HCT116 (cell line): ENCODE measurements around the gene LCN10. TPM values are rescaled to one million over a fixed set of nuclear protein-coding genes. Genes with fewer than 3 reads are reported as not detected.

Experiments
- ATAC-seq: fragments of 200-7000 bp; cut with Tn5 transposase; 2 replicates; pipeline ENCODE4 v1.9.1; 2020; ENCODE audit warnings: mild to moderate bottlenecking, moderate library complexity
- BruUV-seq: library from RNA; stranded (reverse); fragments of 400-500 nt; replicated peaks from 2 replicates; lab custom pipeline; 2021; lab: Mats Ljungman, UMichigan
- CTCF ChIA-PET: fragments of 300-600 bp; sonication (Branson Sonifier 250); formaldehyde crosslinking; loops from one replicate; lab custom pipeline; 2021; ENCODE audit warnings: antibody characterized with exemption; lab: Charles Lee
- POLR2A ChIA-PET: fragments of 300-600, 350-600 bp; sonication (Branson Sonifier 250); formaldehyde crosslinking; loops from one replicate; lab custom pipeline; 2021; ENCODE audit warnings: antibody characterized with exemption; lab: Charles Lee
- RAD21 ChIA-PET, 2 experiments: fragments of 300-600 bp; sonication (Branson Sonifier 250); formaldehyde crosslinking; loops; one replicate each; lab custom pipeline; 2023; ENCODE audit warnings: low total read pairs in 2 of 2; ENCODE audit not compliant: uncharacterized antibody in 2 of 2, unreplicated experiment in 2 of 2, low non-redundant PET in 1 of 2; lab: Charles Lee
- DNase-seq: peaks from one replicate; pipeline ENCODE4 v3.0.0-alpha.2; 2010; ENCODE audit warnings: low read depth, low spot score
- H2AFZ ChIP-seq: fragments of 200-600 bp; shearing (Covaris generic), sonication (generic); 2 replicates; pipeline ENCODE4 v1.6.1; 2017; ENCODE audit warnings: low read depth, mixed run types, mixed read lengths, antibody characterized with exemption, low read length; ENCODE audit not compliant: poor library complexity, severe bottlenecking
- H3K27ac ChIP-seq: 2 replicates; pipeline ENCODE4 v1.5.1; 2012; ENCODE audit warnings: low read depth, low read length
- H3K27me3 ChIP-seq: fragments of 200-600 bp; sonication (generic); 2 replicates; pipeline ENCODE4 v1.6.1; 2016; ENCODE audit warnings: mixed run types, low read length, mixed read lengths; ENCODE audit not compliant: insufficient read depth
- H3K36me3 ChIP-seq, 2 experiments: fragments of 200-500 bp in 1 of 2; fragments of 200-600 bp in 1 of 2; sonication (Bioruptor generic) in 1 of 2; sonication (generic) in 1 of 2; 2 replicates each; pipeline versions ENCODE4 v1.5.1 to v1.6.1; 2014 to 2016; ENCODE audit warnings: low read length in 2 of 2, inconsistent platforms in 1 of 2, mixed read lengths in 1 of 2, mixed run types in 1 of 2; ENCODE audit not compliant: insufficient read depth in 2 of 2, control insufficient read depth in 1 of 2
- H3K4me1 ChIP-seq, 2 experiments: fragments of 200-600 bp in 1 of 2; sonication (generic) in 1 of 2; 2 replicates each; pipeline versions ENCODE4 v1.5.1 to v1.6.1; 2012 to 2017; ENCODE audit warnings: low read length in 2 of 2, inconsistent platforms in 1 of 2, mild to moderate bottlenecking in 1 of 2, mixed read lengths in 1 of 2, mixed run types in 1 of 2, moderate library complexity in 1 of 2; ENCODE audit not compliant: insufficient read depth in 2 of 2, control insufficient read depth in 1 of 2
- H3K4me2 ChIP-seq: fragments of 200-600 bp; sonication (generic); 2 replicates; pipeline ENCODE4 v1.6.1; 2017; ENCODE audit warnings: mixed run types, low read length, mixed read lengths
- H3K4me3 ChIP-seq, 2 experiments: fragments of 200-600 bp in 1 of 2; sonication (generic) in 1 of 2; replicated peaks in 1 of 2; 2 replicates each; pipeline ENCODE4 v1.5.1; 2011 to 2016; ENCODE audit warnings: low read length in 2 of 2, control low read depth in 1 of 2, low read depth in 1 of 2, mild to moderate bottlenecking in 1 of 2, mixed read lengths in 1 of 2, mixed run types in 1 of 2
- H3K79me2 ChIP-seq: fragments of 200-600 bp; sonication (generic); 2 replicates; pipeline ENCODE4 v1.6.1; 2017; ENCODE audit warnings: mild to moderate bottlenecking, mixed run types, low read length, moderate library complexity, mixed read lengths; ENCODE audit not compliant: insufficient read depth
- H3K9ac ChIP-seq: fragments of 200-600 bp; sonication (generic); 2 replicates; pipeline ENCODE4 v1.6.1; 2016; ENCODE audit warnings: low read length, mixed read lengths
- H3K9me2 ChIP-seq: fragments of 200-600 bp; sonication (generic), shearing (Covaris generic); 2 replicates; pipeline ENCODE4 v1.6.1; 2017; ENCODE audit warnings: mixed run types, mild to moderate bottlenecking, moderate library complexity; ENCODE audit not compliant: insufficient read depth
- H3K9me3 ChIP-seq, 2 experiments: fragments of 200-500 bp in 1 of 2; fragments of 200-600 bp in 1 of 2; sonication (Bioruptor generic) in 1 of 2; sonication (generic) in 1 of 2; 2 replicates each; pipeline ENCODE4 v1.6.1; 2014 to 2017; ENCODE audit warnings: low read length in 2 of 2, mixed read lengths in 2 of 2, inconsistent platforms in 1 of 2, low read depth in 1 of 2, mild to moderate bottlenecking in 1 of 2, mixed run types in 1 of 2, moderate library complexity in 1 of 2; ENCODE audit not compliant: control insufficient read depth in 1 of 2, insufficient read depth in 1 of 2
- H4K20me1 ChIP-seq: fragments of 200-600 bp; sonication (generic), shearing (Covaris generic); 2 replicates; pipeline ENCODE4 v1.6.1; 2017; ENCODE audit warnings: mixed run types, mild to moderate bottlenecking, moderate library complexity; ENCODE audit not compliant: insufficient read depth
- SIN3A ChIP-seq: IDR thresholded peaks from 2 replicates; pipeline ENCODE4 v1.6.1; 2012; ENCODE audit warnings: low read depth
- intact Hi-C: fragments of 100-400 bp; cut with micrococcal nuclease; formaldehyde crosslinking; loops from 2 replicates; pipeline ENCODE4 v1.10.0; 2022
- microRNA-seq: library from miRNA; unstranded; fragments of <30 nt; microRNA quantifications from one replicate; pipeline ENCODE4, GENCODE V29; 2016; ENCODE audit warnings: borderline number of aligned reads
- total RNA-seq: library from RNA; stranded (reverse); gene quantifications from one replicate; pipeline ENCODE4 v1.2.1, GENCODE V29; 2021; ENCODE audit not compliant: unreplicated experiment

The LCN10 gene
- total RNA-seq, 1 experiment from 2014 or later: not detected

DNA sequence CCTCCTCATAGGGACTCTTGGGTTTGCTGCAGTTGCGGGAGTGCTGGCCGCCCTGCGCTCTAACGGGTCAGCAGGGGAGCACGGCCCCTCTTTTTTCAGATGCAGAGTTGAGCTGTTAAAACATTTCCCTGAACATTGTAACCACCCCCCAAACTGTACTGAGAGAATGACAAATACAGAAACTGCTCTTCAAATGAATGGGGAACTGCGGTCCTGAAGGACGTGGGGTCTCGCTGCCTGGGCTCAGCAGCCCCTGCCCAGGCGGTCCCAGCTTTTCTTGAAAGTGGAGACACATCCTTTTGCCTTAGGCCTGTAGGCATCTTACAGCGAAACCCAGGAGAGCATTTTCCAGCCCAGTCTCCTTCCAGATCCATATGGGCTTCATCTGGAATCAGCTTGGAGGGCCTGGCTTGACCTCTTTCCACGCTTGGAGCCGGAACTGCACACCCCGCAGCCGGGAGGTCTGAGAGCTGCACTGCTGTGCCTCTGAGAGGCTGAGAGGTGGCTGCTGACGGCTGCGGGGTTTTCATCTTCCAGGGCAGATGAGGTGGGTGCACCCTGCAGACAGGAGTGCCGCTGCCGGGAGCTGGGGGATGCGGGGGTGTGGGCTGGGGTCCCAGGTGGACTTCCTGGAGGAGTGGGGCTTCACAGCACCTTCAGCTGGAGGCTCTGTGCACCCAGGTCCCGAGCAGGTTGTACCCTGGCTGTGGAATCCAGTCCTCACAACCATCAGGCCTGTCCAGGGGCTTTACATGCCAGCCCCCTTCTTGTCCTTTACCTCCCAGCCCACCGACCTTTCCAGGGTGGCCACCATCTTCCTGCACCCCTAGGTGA lies 54.2 kb downstream of the LCN10 start:
- no peak for ATAC-seq
- no peaks in the 10 kb centered on the region for H3K9me2 ChIP-seq
- H3K79me2 ChIP-seq: peaks cover 32% of the 10 kb centered on the region
- no peak for DNase-seq
- peak overlapping the region; percentile 48; the same call in 1 of the 2 replicates for H3K27ac ChIP-seq
- no peaks in the 10 kb centered on the region for H3K36me3 ChIP-seq
- RAD21 ChIA-PET: no interaction called here
- H3K4me3 ChIP-seq: no peak overlapping the region
- peak overlapping the region; percentile 91 for H3K9ac ChIP-seq
- H4K20me1 ChIP-seq: no peaks in the 10 kb centered on the region
- no peak for TF ChIP-seq SIN3A
- BruUV-seq: no TSS peak
- intact Hi-C loops: no loop called here
- CTCF ChIA-PET: interaction anchor here (0.7 kb wide), 1 partner anchor 205 kb away, joined by 3 read pairs; no protein-coding TSS in a partner anchor
- no peaks in the 10 kb centered on the region for H3K27me3 ChIP-seq
- POLR2A ChIA-PET: no interaction called here
- H3K9me3 ChIP-seq: no peaks in the 10 kb centered on the region
- peak overlapping the region; percentile 97 for H3K4me2 ChIP-seq
- no peak overlapping the region for H2AFZ ChIP-seq
- peaks cover 43 to 62% of the 10 kb centered on the region in 2 experiments for H3K4me1 ChIP-seq

Small RNA genes within 50 kb of the gene (microRNA-seq; reads per million reads assigned to microRNA genes)
- gene MIR6722: not detected

Other genes starting within 250 kb of the LCN10 start
- 36.2 TPM for gene NOTCH1, start 196.9 kb downstream of the LCN10 start, total RNA-seq
- 82.0 TPM for gene EGFL7, start 80.0 kb downstream of the LCN10 start, total RNA-seq
- gene AGPAT2, start 55.5 kb downstream of the LCN10 start, total RNA-seq: 86.0 TPM
- 15.6 TPM for gene DIPK1B, start 30.4 kb downstream of the LCN10 start, total RNA-seq
- gene LCN6, start 5.6 kb upstream of the LCN10 start, total RNA-seq: not detected
- not detected for gene LCN8, start 15.3 kb upstream of the LCN10 start, total RNA-seq
- 0.76 TPM for gene LCN15, start 21.6 kb upstream of the LCN10 start, total RNA-seq
- gene TMEM141, start 48.4 kb upstream of the LCN10 start, total RNA-seq: 73.6 TPM
- gene CCDC183, start 53.4 kb upstream of the LCN10 start, total RNA-seq: 2.8 TPM
- gene RABL6, start 65.0 kb upstream of the LCN10 start, total RNA-seq: 98.6 TPM
- gene AJM1, start 99.5 kb upstream of the LCN10 start, total RNA-seq: 7.1 TPM
- 148 TPM for gene PHPT1, start 106.5 kb upstream of the LCN10 start, total RNA-seq
- gene MAMDC4, start 109.4 kb upstream of the LCN10 start, total RNA-seq: 17.3 TPM
- 311 TPM for gene EDF1, start 123.4 kb upstream of the LCN10 start, total RNA-seq
- 28.4 TPM for gene TRAF2, start 143.6 kb upstream of the LCN10 start, total RNA-seq
- gene FBXW5, start 201.8 kb upstream of the LCN10 start, total RNA-seq: 88.0 TPM
- gene C8G, start 202.3 kb upstream of the LCN10 start, total RNA-seq: 2.1 TPM
- 4.2 TPM for gene LCN12, start 209.3 kb upstream of the LCN10 start, total RNA-seq
- gene PTGDS, start 234.6 kb upstream of the LCN10 start, total RNA-seq: 3.1 TPM
- 0.44 TPM for gene LCNL1, start 240.1 kb upstream of the LCN10 start, total RNA-seq
- 89.0 TPM for gene PAXX, start 249.5 kb upstream of the LCN10 start, total RNA-seq